ENCODE data around the gene TPCN2.

Gene TPCN2

GRCh38 chr11:69003866-69004367 lies 44.8 kb upstream of the TPCN2 start:
- Histone ChIP-seq H3K27ac (ENCODE audit: insufficient read depth, low read length, poor library complexity, severe bottlenecking) (no peak overlapping the region), H3K4me3 (ENCODE audit: insufficient read depth, low read depth, low read length, poor library complexity, severe bottlenecking) (no peak overlapping the region), H3K36me3 (ENCODE audit: control insufficient read depth, insufficient read depth, low read length) (no peaks in the 10 kb centered on the region), H3K27me3 (replicated peaks; ENCODE audit: control insufficient read depth, insufficient read depth, low read length, poor library complexity, severe bottlenecking) (no peaks in the 10 kb centered on the region), H3K4me1 (ENCODE audit: control insufficient read depth, insufficient read depth, low read length, poor library complexity, severe bottlenecking) (no peaks in the 10 kb centered on the region), H3K9me3 (ENCODE audit: control insufficient read depth, low read length) (no peaks in the 10 kb centered on the region)
- no peak for DNase-seq

- H3K4me1 ChIP-seq (ENCODE audit: control insufficient read depth, insufficient read depth, low read length, poor library complexity, severe bottlenecking): no peaks in the 10 kb centered on the region
- H3K9me3 ChIP-seq (ENCODE audit: control insufficient read depth, low read length): no peaks in the 10 kb centered on the region
- no peak overlapping the region for H3K27ac ChIP-seq (ENCODE audit: insufficient read depth, low read length, poor library complexity, severe bottlenecking)
- H3K27me3 ChIP-seq (replicated peaks; ENCODE audit: control insufficient read depth, insufficient read depth, low read length, poor library complexity, severe bottlenecking): no peaks in the 10 kb centered on the region
- no peak for DNase-seq
- no peaks in the 10 kb centered on the region for H3K36me3 ChIP-seq (ENCODE audit: control insufficient read depth, insufficient read depth, low read length)
- no peak overlapping the region for H3K4me3 ChIP-seq (ENCODE audit: insufficient read depth, low read depth, low read length, poor library complexity, severe bottlenecking)
Measured at GRCh38 chr11:69004411-69005182, 44.1 kb upstream of the TPCN2 start.

DNA sequence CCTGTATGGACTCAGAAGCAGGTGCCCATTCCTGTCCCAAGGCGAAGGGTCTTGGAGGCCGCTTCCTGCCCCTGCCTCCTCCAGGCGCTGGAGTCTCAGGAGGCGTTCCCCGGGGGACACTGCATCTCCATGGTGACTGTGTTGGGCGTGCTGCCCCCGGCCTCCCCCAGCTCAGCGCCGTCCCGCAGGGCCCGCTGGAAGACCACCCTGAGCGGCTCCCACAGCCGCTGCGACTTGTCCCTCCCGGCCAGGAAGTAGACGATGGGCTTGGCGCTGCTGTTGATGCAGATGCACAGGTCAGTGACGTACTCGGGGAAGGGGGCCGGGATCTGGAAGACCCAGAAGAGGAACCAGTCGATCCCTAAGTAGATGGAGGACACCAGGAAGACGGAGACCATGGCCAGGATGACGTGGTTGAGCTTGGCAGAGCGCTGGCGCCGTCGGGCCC lies 43.5 kb upstream of the TPCN2 start:
- Histone ChIP-seq H3K4me1 (ENCODE audit: control insufficient read depth, insufficient read depth, low read length, poor library complexity, severe bottlenecking) (no peaks in the 10 kb centered on the region), H3K27me3 (replicated peaks; ENCODE audit: control insufficient read depth, insufficient read depth, low read length, poor library complexity, severe bottlenecking) (no peaks in the 10 kb centered on the region), H3K36me3 (ENCODE audit: control insufficient read depth, insufficient read depth, low read length) (no peaks in the 10 kb centered on the region), H3K4me3 (ENCODE audit: insufficient read depth, low read depth, low read length, poor library complexity, severe bottlenecking) (no peak overlapping the region), H3K27ac (ENCODE audit: insufficient read depth, low read length, poor library complexity, severe bottlenecking) (no peak overlapping the region), H3K9me3 (ENCODE audit: control insufficient read depth, low read length) (no peaks in the 10 kb centered on the region)
- no peak for DNase-seq

DNA sequence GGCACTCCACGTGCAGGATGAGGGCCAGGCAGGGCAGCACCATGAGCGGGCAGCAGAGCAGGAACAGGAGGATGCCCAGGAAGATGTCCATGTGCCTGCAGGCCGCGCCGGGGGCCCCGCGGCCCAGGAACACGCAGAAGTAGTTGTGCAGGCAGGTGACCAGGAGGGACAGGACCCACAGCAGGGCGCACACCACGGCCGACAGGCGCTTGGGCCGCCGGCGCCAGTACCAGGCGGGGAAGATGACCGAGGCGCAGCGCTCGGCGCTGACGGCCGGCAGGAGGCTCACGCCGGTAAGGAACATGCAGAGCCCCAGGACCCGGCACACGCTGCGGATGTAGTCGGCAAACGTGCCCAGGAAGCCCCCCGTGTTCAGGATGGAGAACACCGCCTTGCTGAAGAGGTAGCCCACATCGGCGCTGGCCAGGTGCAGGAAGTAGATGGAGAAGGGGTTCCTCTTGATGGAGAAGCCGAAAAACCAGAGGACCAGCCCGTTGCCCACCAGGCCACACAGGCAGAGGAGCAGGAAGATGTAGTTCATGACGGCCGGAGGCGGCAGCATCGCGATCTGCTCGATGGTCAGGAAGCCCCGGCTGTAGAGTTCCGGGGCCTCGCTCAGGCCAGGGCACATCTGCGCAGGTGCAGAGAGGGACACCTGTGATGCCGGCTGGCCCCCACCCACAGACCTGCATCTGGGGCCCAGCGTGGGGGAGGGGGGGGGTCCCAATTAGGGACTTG lies 42.9 kb upstream of the TPCN2 start:
- Histone ChIP-seq H3K4me1 (ENCODE audit: control insufficient read depth, insufficient read depth, low read length, poor library complexity, severe bottlenecking) (peaks cover 3% of the 10 kb centered on the region), H3K36me3 (ENCODE audit: control insufficient read depth, insufficient read depth, low read length) (no peaks in the 10 kb centered on the region), H3K27ac (ENCODE audit: insufficient read depth, low read length, poor library complexity, severe bottlenecking) (no peak overlapping the region), H3K9me3 (ENCODE audit: control insufficient read depth, low read length) (no peaks in the 10 kb centered on the region), H3K27me3 (replicated peaks; ENCODE audit: control insufficient read depth, insufficient read depth, low read length, poor library complexity, severe bottlenecking) (peaks cover under 1% of the 10 kb centered on the region), H3K4me3 (ENCODE audit: insufficient read depth, low read depth, low read length, poor library complexity, severe bottlenecking) (no peak overlapping the region)
- no peak for DNase-seq

- Histone ChIP-seq H3K27me3 (replicated peaks; ENCODE audit: control insufficient read depth, insufficient read depth, low read length, poor library complexity, severe bottlenecking) (peaks cover 11% of the 10 kb centered on the region), H3K4me3 (ENCODE audit: insufficient read depth, low read depth, low read length, poor library complexity, severe bottlenecking) (no peak overlapping the region), H3K4me1 (ENCODE audit: control insufficient read depth, insufficient read depth, low read length, poor library complexity, severe bottlenecking) (peaks cover 8% of the 10 kb centered on the region), H3K9me3 (ENCODE audit: control insufficient read depth, low read length) (no peaks in the 10 kb centered on the region), H3K27ac (ENCODE audit: insufficient read depth, low read length, poor library complexity, severe bottlenecking) (no peak overlapping the region), H3K36me3 (ENCODE audit: control insufficient read depth, insufficient read depth, low read length) (no peaks in the 10 kb centered on the region)
- DNase-seq: no peak
Measured at GRCh38 chr11:69006816-69007215, 41.9 kb upstream of the TPCN2 start.

- Histone ChIP-seq H3K9me3 (ENCODE audit: control insufficient read depth, low read length) (no peaks in the 10 kb centered on the region), H3K36me3 (ENCODE audit: control insufficient read depth, insufficient read depth, low read length) (no peaks in the 10 kb centered on the region), H3K4me1 (ENCODE audit: control insufficient read depth, insufficient read depth, low read length, poor library complexity, severe bottlenecking) (peaks cover 10% of the 10 kb centered on the region), H3K27ac (ENCODE audit: insufficient read depth, low read length, poor library complexity, severe bottlenecking) (no peak overlapping the region), H3K4me3 (ENCODE audit: insufficient read depth, low read depth, low read length, poor library complexity, severe bottlenecking) (no peak overlapping the region), H3K27me3 (replicated peaks; ENCODE audit: control insufficient read depth, insufficient read depth, low read length, poor library complexity, severe bottlenecking) (peaks cover 20% of the 10 kb centered on the region)
- no peak for DNase-seq
Measured at GRCh38 chr11:69007975-69008381, 40.8 kb upstream of the TPCN2 start.

DNA sequence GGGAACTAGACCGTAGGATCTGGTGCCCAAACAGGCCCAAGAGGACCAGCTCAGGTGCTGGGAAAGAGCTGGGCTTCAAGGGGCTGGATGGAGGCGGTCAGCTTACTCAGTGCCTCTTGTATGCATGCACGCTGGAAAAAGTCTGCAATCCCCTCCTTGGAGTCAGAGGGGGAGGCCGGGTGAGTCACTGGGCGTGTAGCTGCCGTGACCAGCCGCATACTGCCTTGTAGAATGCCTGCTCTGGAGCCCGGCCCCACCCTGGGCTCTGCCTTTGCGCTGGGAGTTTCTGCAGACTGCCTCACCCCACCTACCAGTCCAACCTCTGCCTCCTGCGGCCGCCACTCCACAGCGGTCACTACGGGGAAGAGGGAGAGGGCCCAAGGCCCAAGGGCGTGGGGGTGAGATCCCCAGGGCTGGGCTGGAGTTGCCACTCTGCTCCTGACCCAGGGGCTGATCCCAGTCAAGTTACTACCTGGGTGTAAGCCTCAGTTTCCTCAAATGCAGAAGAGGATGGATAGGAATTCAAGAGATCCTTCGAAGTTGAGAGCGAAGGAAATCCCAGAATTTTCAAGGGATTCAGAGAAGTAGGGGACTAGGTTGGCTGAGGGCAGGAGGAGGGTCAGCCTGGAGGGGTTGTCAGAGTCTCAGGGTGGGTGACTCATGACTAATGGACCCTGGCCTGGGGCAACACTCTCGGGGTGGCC lies 39.8 kb upstream of the TPCN2 start:
- H3K36me3 ChIP-seq (ENCODE audit: control insufficient read depth, insufficient read depth, low read length): no peaks in the 10 kb centered on the region
- no peak overlapping the region for H3K4me3 ChIP-seq (ENCODE audit: insufficient read depth, low read depth, low read length, poor library complexity, severe bottlenecking)
- no peak overlapping the region for H3K27ac ChIP-seq (ENCODE audit: insufficient read depth, low read length, poor library complexity, severe bottlenecking)
- H3K9me3 ChIP-seq (ENCODE audit: control insufficient read depth, low read length): no peaks in the 10 kb centered on the region
- DNase-seq: no peak
- peaks cover 18% of the 10 kb centered on the region for H3K4me1 ChIP-seq (ENCODE audit: control insufficient read depth, insufficient read depth, low read length, poor library complexity, severe bottlenecking)
- H3K27me3 ChIP-seq (replicated peaks; ENCODE audit: control insufficient read depth, insufficient read depth, low read length, poor library complexity, severe bottlenecking): peaks cover 28% of the 10 kb centered on the region

DNA sequence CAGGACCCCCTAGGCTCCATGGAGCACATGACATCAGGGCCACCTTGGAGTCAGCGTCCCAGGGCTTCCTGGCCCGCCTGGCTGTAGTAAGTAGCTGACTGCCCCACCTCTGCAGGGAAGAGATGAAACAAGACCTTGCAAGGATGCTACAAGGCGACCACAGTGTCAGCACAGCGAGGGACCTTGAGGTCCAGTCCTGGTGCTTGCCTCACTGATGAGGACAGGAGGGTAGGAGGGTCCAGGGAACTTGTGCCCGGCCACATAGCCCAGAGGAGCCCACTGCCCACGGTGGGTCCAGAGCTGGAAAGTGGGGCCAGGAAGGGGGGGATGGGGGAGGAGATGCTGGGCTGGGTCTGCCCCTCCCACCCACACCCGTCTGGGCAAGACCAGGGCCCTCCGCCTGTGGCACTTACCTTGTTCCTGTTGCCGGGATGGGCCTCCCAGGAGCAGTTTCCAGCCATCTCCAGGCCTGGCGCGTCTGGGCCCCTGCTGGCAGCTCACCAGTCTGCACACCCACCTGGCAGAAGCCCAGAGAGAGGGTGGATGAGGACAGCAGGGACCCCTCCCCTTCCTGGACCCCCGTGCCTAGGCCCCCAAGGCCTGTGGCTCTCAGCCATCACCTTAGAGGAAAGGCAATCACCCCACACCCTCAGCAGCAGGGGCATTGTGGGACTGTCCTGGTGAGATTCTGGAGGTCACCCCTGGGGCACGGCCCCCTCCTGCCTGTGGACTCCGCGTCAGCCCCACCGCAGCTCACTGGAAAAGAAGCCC lies 39.1 kb upstream of the TPCN2 start:
- H3K27ac ChIP-seq (ENCODE audit: insufficient read depth, low read length, poor library complexity, severe bottlenecking): no peak overlapping the region
- no peak overlapping the region for H3K4me3 ChIP-seq (ENCODE audit: insufficient read depth, low read depth, low read length, poor library complexity, severe bottlenecking)
- peaks cover 18% of the 10 kb centered on the region for H3K4me1 ChIP-seq (ENCODE audit: control insufficient read depth, insufficient read depth, low read length, poor library complexity, severe bottlenecking)
- no peak for DNase-seq
- no peaks in the 10 kb centered on the region for H3K36me3 ChIP-seq (ENCODE audit: control insufficient read depth, insufficient read depth, low read length)
- no peaks in the 10 kb centered on the region for H3K9me3 ChIP-seq (ENCODE audit: control insufficient read depth, low read length)
- peaks cover 28% of the 10 kb centered on the region for H3K27me3 ChIP-seq (replicated peaks; ENCODE audit: control insufficient read depth, insufficient read depth, low read length, poor library complexity, severe bottlenecking)

GRCh38 chr11:69010361-69010891 lies 38.3 kb upstream of the TPCN2 start:
- H3K27ac ChIP-seq (ENCODE audit: insufficient read depth, low read length, poor library complexity, severe bottlenecking): no peak overlapping the region
- no peaks in the 10 kb centered on the region for H3K36me3 ChIP-seq (ENCODE audit: control insufficient read depth, insufficient read depth, low read length)
- peaks cover 18% of the 10 kb centered on the region for H3K4me1 ChIP-seq (ENCODE audit: control insufficient read depth, insufficient read depth, low read length, poor library complexity, severe bottlenecking)

More at GRCh38 chr11:69010361-69010891, 38.3 kb upstream of the TPCN2 start:
- no peak for DNase-seq
- peak overlapping the region; percentile 9 for H3K4me3 ChIP-seq (ENCODE audit: insufficient read depth, low read depth, low read length, poor library complexity, severe bottlenecking)
- peaks cover 28% of the 10 kb centered on the region for H3K27me3 ChIP-seq (replicated peaks; ENCODE audit: control insufficient read depth, insufficient read depth, low read length, poor library complexity, severe bottlenecking)
- H3K9me3 ChIP-seq (ENCODE audit: control insufficient read depth, low read length): no peaks in the 10 kb centered on the region

All from effector memory CD4-positive, alpha-beta T cell (primary cell).